RPMI8226 (cell line): ENCODE data around the gene CCSER1.

Experiments used
- DNase-seq: peaks from one replicate; pipeline ENCODE4 v3.0.0-alpha.2; 2015

CCSER1 gene

GRCh38 chr4:90128961-90129495 lies 1.8 kb downstream of the CCSER1 start:
- DNase-seq: no peak

GRCh38 chr4:90130076-90130475 lies 2.9 kb downstream of the CCSER1 start:
- no peak for DNase-seq

- no peak for DNase-seq
Observed at GRCh38 chr4:90137555-90137954, 10.4 kb downstream of the CCSER1 start.

- no peak for DNase-seq
Observed at GRCh38 chr4:90142081-90142480, 14.9 kb downstream of the CCSER1 start.

GRCh38 chr4:90145319-90145718 lies 18.1 kb downstream of the CCSER1 start:
- no peak for DNase-seq

GRCh38 chr4:90146306-90146705 lies 19.1 kb downstream of the CCSER1 start:
- no peak for DNase-seq

- DNase-seq: no peak
Observed at GRCh38 chr4:90148574-90149148, 21.5 kb downstream of the CCSER1 start.

GRCh38 chr4:90152024-90152423 lies 24.8 kb downstream of the CCSER1 start:
- DNase-seq: no peak

GRCh38 chr4:90159193-90159592 lies 32.0 kb downstream of the CCSER1 start:
- DNase-seq: no peak

GRCh38 chr4:90160044-90160443 lies 32.9 kb downstream of the CCSER1 start:
- no peak for DNase-seq

- no peak for DNase-seq
Observed at GRCh38 chr4:90162566-90162965, 35.4 kb downstream of the CCSER1 start.

- DNase-seq: no peak
Observed at GRCh38 chr4:90163872-90164271, 36.7 kb downstream of the CCSER1 start.

- no peak for DNase-seq
Observed at GRCh38 chr4:90165883-90166282, 38.7 kb downstream of the CCSER1 start.

GRCh38 chr4:90171491-90171890 lies 44.3 kb downstream of the CCSER1 start:
- DNase-seq: no peak

GRCh38 chr4:90174621-90175023 lies 47.4 kb downstream of the CCSER1 start:
- DNase-seq: no peak

- DNase-seq: no peak
Observed at GRCh38 chr4:90181644-90182043, 54.5 kb downstream of the CCSER1 start.

GRCh38 chr4:90183254-90183653 lies 56.1 kb downstream of the CCSER1 start:
- no peak for DNase-seq

GRCh38 chr4:90184560-90184959 lies 57.4 kb downstream of the CCSER1 start:
- no peak for DNase-seq

- no peak for DNase-seq
Observed at GRCh38 chr4:90185416-90185815, 58.2 kb downstream of the CCSER1 start.

GRCh38 chr4:90186229-90186628 lies 59.0 kb downstream of the CCSER1 start:
- no peak for DNase-seq

- no peak for DNase-seq
Observed at GRCh38 chr4:90187148-90187884, 60.1 kb downstream of the CCSER1 start.

- DNase-seq: no peak
Observed at GRCh38 chr4:90189178-90189577, 62.0 kb downstream of the CCSER1 start.

- DNase-seq: no peak
Observed at GRCh38 chr4:90189946-90190345, 62.8 kb downstream of the CCSER1 start.

GRCh38 chr4:90190525-90190924 lies 63.3 kb downstream of the CCSER1 start:
- DNase-seq: no peak
